Measurements from ENCODE around the gene COL7A1. TPM values are rescaled to one million over a fixed set of nuclear protein-coding genes. Genes with fewer than 3 reads are reported as not detected.
"Not testable (repeated sequence)": the region's sequence is repeated elsewhere in the genome, so short reads cannot be mapped to it uniquely, and the experiment has no call there.

The COL7A1 gene
- total RNA-seq, 1 donor from 2014 or later = 3.7 TPM

GRCh38 chr3:48532977-48533337 is 62.2 kb downstream of the COL7A1 start:
- TF ChIP-seq, protein P1, sequence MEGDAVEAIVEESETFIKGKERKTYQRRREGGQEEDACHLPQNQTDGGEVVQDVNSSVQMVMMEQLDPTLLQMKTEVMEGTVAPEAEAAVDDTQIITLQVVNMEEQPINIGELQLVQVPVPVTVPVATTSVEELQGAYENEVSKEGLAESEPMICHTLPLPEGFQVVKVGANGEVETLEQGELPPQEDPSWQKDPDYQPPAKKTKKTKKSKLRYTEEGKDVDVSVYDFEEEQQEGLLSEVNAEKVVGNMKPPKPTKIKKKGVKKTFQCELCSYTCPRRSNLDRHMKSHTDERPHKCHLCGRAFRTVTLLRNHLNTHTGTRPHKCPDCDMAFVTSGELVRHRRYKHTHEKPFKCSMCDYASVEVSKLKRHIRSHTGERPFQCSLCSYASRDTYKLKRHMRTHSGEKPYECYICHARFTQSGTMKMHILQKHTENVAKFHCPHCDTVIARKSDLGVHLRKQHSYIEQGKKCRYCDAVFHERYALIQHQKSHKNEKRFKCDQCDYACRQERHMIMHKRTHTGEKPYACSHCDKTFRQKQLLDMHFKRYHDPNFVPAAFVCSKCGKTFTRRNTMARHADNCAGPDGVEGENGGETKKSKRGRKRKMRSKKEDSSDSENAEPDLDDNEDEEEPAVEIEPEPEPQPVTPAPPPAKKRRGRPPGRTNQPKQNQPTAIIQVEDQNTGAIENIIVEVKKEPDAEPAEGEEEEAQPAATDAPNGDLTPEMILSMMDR (IDR thresholded peaks at IDR 0.05) = no peak
- intact Hi-C loops (cut with DNase I) = no loop called here
- DNase-seq (no peak), ATAC-seq (no peak)
- no peak overlapping the region for H3K4me3 ChIP-seq
- H3K27me3 ChIP-seq = no peaks in the 10 kb centered on the region
- H3K27ac ChIP-seq = no peak overlapping the region
- peaks cover 8% of the 10 kb centered on the region for H3K36me3 ChIP-seq
- H3K4me1 ChIP-seq = no peaks in the 10 kb centered on the region
- no peaks in the 10 kb centered on the region for H3K9me3 ChIP-seq

DNA sequence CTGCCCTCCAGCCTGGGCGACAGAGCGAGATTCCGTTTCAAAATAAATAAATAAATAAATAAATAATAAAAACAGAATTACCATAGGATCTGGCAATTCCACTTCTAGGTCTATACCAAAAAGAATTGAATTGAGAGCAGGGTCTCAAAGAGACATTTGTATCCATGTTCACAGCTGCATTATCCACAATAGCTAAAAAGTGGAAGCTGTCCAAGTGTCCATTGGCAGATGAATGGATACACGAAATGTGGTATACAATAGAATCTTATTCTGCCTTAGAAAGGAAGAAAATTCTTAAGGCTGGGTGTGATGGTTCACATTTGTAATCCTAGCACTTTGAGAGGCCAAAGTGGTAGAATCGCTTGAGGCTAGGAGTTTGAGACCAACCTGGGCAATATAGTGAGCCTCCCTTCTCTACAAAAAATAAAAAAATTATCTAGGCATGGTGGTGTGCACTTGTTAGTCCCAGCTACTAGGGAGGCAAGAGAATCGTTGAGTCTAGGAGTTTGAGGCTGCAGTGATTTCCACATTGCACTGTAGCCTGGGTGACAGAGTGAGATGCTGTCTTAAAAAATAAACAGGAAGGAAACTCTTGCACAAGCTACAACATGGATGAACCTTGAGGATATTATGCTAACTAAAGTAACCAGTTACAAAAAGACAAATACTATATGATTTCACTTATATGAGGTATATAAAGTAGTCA is 62.7 kb downstream of the COL7A1 start:
- Histone ChIP-seq H3K36me3 (peaks cover 8% of the 10 kb centered on the region), H3K4me1 (no peaks in the 10 kb centered on the region), H3K9me3 (no peaks in the 10 kb centered on the region), H3K4me3 (no peak overlapping the region), H3K27me3 (no peaks in the 10 kb centered on the region), H3K27ac (no peak overlapping the region)
- intact Hi-C loops (cut with DNase I) = no loop called here
- ATAC-seq = peak; percentile 63
- DNase-seq = no peak
- TF ChIP-seq, protein P1 (IDR thresholded peaks at IDR 0.05) = no peak

DNA sequence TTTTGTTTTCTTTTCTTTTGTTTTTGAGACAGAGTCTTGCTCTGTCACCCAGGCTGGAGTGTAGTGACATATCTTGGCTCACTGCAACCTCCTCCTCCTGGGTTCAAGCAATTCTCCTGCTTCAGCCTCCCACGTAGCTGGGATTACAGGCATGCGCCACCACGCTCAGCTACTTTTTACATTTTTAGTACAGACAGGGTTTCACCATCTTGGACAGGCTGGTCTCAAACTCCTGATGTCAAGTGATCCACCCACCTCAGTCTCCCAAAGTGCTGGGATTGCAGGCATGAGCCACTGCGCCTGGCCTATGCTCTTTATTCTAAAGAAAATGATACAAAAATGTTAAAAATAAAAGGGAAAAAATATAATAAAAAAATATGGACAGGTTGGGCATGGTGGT is 64.4 kb downstream of the COL7A1 start:
- H3K36me3 ChIP-seq; DNase-seq; H3K27me3 ChIP-seq; H3K4me3 ChIP-seq; H3K4me1 ChIP-seq; intact Hi-C loops (cut with DNase I); H3K9me3 ChIP-seq; ATAC-seq; H3K27ac ChIP-seq: not testable (repeated sequence)

DNA sequence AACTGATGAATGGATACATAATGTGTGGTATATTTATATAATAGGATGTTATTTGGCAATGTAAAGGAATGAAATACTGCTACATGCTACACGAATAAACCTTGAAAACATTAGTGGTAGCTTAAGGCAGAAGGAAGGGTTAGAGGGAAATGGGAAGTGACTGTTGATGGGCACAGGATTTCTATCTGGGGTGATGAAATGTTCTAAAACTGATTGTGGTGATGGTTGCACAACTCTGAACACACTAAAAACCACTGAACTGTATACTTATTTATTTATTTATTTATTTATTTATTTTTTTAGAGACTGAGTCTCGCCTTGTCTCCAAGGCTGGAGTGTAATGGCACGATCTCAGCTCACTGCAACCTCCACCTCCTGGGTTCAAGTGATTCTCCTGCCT is 66.4 kb downstream of the COL7A1 start:
- ATAC-seq = peak; percentile 59
- TF ChIP-seq, protein P1 (IDR thresholded peaks at IDR 0.05) = no peak
- intact Hi-C loops (cut with DNase I) = no loop called here

DNA sequence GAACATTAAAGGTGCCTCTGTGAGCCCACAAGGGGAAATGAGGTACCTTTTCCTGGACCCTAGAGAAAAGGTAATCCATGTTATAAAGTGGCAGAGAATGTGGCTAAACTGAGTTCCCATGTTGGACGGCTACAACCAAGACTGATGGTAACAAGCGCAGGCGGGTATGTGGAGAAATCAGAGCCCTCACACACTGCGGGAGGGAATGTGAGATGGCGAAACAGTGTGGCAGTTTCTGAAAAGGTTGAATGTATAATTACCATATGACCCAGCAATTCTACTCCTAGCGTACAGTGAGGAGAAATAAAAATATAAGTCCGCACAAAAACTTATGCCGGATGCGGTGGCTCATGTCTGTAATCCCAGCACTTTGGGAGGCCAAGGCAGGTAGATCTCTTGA is 67.1 kb downstream of the COL7A1 start:
- Histone ChIP-seq H3K4me3 (no peak overlapping the region), H3K36me3 (no peaks in the 10 kb centered on the region), H3K27me3 (no peaks in the 10 kb centered on the region), H3K27ac (no peak overlapping the region), H3K9me3 (no peaks in the 10 kb centered on the region), H3K4me1 (no peaks in the 10 kb centered on the region)
- TF ChIP-seq, protein P1 (IDR thresholded peaks at IDR 0.05) = no peak
- intact Hi-C loops (cut with DNase I) = no loop called here
- ATAC-seq (peak; percentile 75), DNase-seq (no peak)

More for the DNA sequence above, 66.4 kb downstream of the COL7A1 start:
- H3K9me3 ChIP-seq = no peaks in the 10 kb centered on the region
- H3K27me3 ChIP-seq = no peaks in the 10 kb centered on the region
- no peak overlapping the region for H3K27ac ChIP-seq
- no peak for DNase-seq
- no peaks in the 10 kb centered on the region for H3K36me3 ChIP-seq
- H3K4me1 ChIP-seq = no peaks in the 10 kb centered on the region
- no peak overlapping the region for H3K4me3 ChIP-seq

GRCh38 chr3:48524970-48525369 is 70.2 kb downstream of the COL7A1 start:
- Histone ChIP-seq H3K27ac (no peak overlapping the region), H3K27me3 (no peaks in the 10 kb centered on the region), H3K36me3 (no peaks in the 10 kb centered on the region), H3K4me1 (no peaks in the 10 kb centered on the region), H3K4me3 (no peak overlapping the region), H3K9me3 (no peaks in the 10 kb centered on the region)
- TF ChIP-seq, protein P1 (IDR thresholded peaks at IDR 0.05) = no peak
- DNase-seq (no peak), ATAC-seq (no peak)
- intact Hi-C loops (cut with DNase I) = no loop called here
